Neural progenitor cell (in vitro differentiated cells): Measurements from ENCODE around the gene TEX14. TPM values are rescaled to one million over a fixed set of nuclear protein-coding genes. Genes with fewer than 3 reads are reported as not detected.
"Not testable (repeated sequence)": the region's sequence is repeated elsewhere in the genome, so short reads cannot be mapped to it uniquely, and the experiment has no call there.

Experiments
- DNase-seq: peaks from one replicate; pipeline ENCODE4 v3.0.0-alpha.2; 2016; ENCODE audit warnings: low spot score
- H2AFZ ChIP-seq: fragments of 200-600 bp; sonication (generic); replicated peaks from 2 replicates; pipeline ENCODE4 v1.6.1; 2016; ENCODE audit warnings: antibody characterized with exemption
- H3F3A ChIP-seq: fragments of 200-600 bp; sonication (generic); 2 replicates; pipeline ENCODE4 v1.6.1; 2016; ENCODE audit warnings: antibody characterized with exemption, low read depth
- H3K27ac ChIP-seq: fragments of 200-600 bp; sonication (generic); 2 replicates; pipeline ENCODE4 v1.5.1; 2016; ENCODE audit warnings: mild to moderate bottlenecking
- H3K27me3 ChIP-seq: fragments of 200-600 bp; sonication (generic); 2 replicates; pipeline ENCODE4 v1.6.1; 2016; ENCODE audit warnings: mild to moderate bottlenecking, moderate library complexity
- H3K36me3 ChIP-seq: fragments of 200-600 bp; sonication (generic); 2 replicates; pipeline ENCODE4 v1.5.1; 2016
- H3K4me1 ChIP-seq: fragments of 200-600 bp; sonication (generic); 2 replicates; pipeline ENCODE4 v1.6.1; 2016; ENCODE audit warnings: mixed run types
- H3K4me2 ChIP-seq: fragments of 200-600 bp; sonication (generic); 2 replicates; pipeline ENCODE4 v1.6.1; 2016
- H3K4me3 ChIP-seq: fragments of 200-600 bp; sonication (generic); 2 replicates; pipeline ENCODE4 v1.5.1; 2016
- H3K79me2 ChIP-seq: fragments of 200-600 bp; sonication (generic); 2 replicates; pipeline ENCODE4 v1.6.1; 2016; ENCODE audit warnings: low read depth
- H3K9ac ChIP-seq: fragments of 200-600 bp; sonication (generic); 2 replicates; pipeline ENCODE4 v1.6.1; 2016
- H3K9me3 ChIP-seq: fragments of 200-600 bp; sonication (generic); 2 replicates; pipeline ENCODE4 v1.5.1; 2016; ENCODE audit warnings: low read depth
- H4K20me1 ChIP-seq: fragments of 200-600 bp; sonication (generic); 2 replicates; pipeline ENCODE4 v1.6.1; 2016; ENCODE audit warnings: low read depth
- H3K27ac Mint-ChIP-seq: 3 replicates; pipeline ENCODE4 v1.8.0; 2021; ENCODE audit warnings: mixed read lengths
- H3K27me3 Mint-ChIP-seq: 2 replicates; pipeline ENCODE4 v1.8.0; 2022; ENCODE audit warnings: low read depth, mild to moderate bottlenecking, inconsistent platforms, moderate library complexity, mixed read lengths; ENCODE audit not compliant: insufficient read depth
- H3K36me3 Mint-ChIP-seq: 3 replicates; pipeline ENCODE4 v1.8.0; 2021; ENCODE audit warnings: mixed read lengths
- H3K4me1 Mint-ChIP-seq: 3 replicates; pipeline ENCODE4 v1.8.0; 2021; ENCODE audit warnings: mixed read lengths
- H3K4me3 Mint-ChIP-seq: 3 replicates; pipeline ENCODE4 v1.8.0; 2021; ENCODE audit warnings: mild to moderate bottlenecking, moderate library complexity, mixed read lengths
- H3K9me3 Mint-ChIP-seq: 3 replicates; pipeline ENCODE4 v1.8.0; 2020; ENCODE audit warnings: mixed read lengths
- EZH2 ChIP-seq: fragments of 200-600 bp; sonication (generic); IDR thresholded peaks from 2 replicates; pipeline ENCODE4 v1.6.1; 2017; ENCODE audit warnings: antibody characterized with exemption, mild to moderate bottlenecking, moderate library complexity
- EZH2phosphoT487 ChIP-seq: fragments of 200-600 bp; sonication (generic); IDR thresholded peaks from 2 replicates; pipeline ENCODE4 v1.6.1; 2017; ENCODE audit warnings: antibody characterized with exemption
- total RNA-seq: library from RNA; depleted of rRNA; stranded (reverse); fragments of >200 nt; gene quantifications from 2 replicates; pipeline ENCODE4 v1.2.3, GENCODE V29; 2015; ENCODE audit warnings: low replicate concordance
- TF ChIP-seq, protein P1 (sequence below): fragments of 200-600 bp; sonication (generic); IDR thresholded peaks from 2 replicates; pipeline ENCODE4 v1.5.1; 2017; ENCODE audit warnings: antibody characterized with exemption, mild to moderate bottlenecking

The TEX14 gene
- total RNA-seq, 1 donor from 2014 or later: 0.09 TPM

DNA sequence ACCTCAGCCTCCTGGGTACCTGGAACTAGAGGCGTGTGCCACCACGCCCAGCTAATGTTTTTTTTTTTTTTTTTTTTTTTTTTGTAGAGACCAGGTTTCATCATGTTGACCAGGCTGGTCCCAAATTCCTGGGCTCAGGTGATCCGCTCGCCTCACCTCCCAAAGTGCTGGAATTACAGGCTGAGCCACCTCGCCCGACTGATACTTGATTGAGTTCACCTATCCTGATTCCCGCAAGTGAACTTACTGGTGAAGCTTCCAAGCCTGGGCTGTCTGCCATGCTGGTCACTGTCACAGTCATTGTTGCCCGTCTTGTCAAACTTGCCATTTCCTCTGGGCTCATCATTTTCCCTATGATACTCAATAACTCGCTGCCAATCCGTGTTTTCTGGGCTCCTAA is 106.3 kb downstream of the TEX14 start:
- no peaks in the 10 kb centered on the region for H3K79me2 ChIP-seq
- Mint-ChIP-seq H3K4me3 (no peak overlapping the region), H3K4me1 (peaks cover 3% of the 10 kb centered on the region), H3K27me3 (peaks cover 3% of the 10 kb centered on the region), H3K9me3 (no peaks in the 10 kb centered on the region), H3K36me3 (no peaks in the 10 kb centered on the region), H3K27ac (no peak overlapping the region)
- no peaks in the 10 kb centered on the region for H4K20me1 ChIP-seq
- no peaks in the 10 kb centered on the region for H3F3A ChIP-seq
- no peak overlapping the region for H3K27ac ChIP-seq
- DNase-seq: no peak
- H3K9ac ChIP-seq: no peak overlapping the region
- no peak overlapping the region for H2AFZ ChIP-seq
- no peaks in the 10 kb centered on the region for H3K4me1 ChIP-seq
- no peaks in the 10 kb centered on the region for H3K9me3 ChIP-seq
- no peak overlapping the region for H3K4me3 ChIP-seq
- H3K27me3 ChIP-seq: no peaks in the 10 kb centered on the region
- TF ChIP-seq EZH2: no peak
- TF ChIP-seq, protein P1, sequence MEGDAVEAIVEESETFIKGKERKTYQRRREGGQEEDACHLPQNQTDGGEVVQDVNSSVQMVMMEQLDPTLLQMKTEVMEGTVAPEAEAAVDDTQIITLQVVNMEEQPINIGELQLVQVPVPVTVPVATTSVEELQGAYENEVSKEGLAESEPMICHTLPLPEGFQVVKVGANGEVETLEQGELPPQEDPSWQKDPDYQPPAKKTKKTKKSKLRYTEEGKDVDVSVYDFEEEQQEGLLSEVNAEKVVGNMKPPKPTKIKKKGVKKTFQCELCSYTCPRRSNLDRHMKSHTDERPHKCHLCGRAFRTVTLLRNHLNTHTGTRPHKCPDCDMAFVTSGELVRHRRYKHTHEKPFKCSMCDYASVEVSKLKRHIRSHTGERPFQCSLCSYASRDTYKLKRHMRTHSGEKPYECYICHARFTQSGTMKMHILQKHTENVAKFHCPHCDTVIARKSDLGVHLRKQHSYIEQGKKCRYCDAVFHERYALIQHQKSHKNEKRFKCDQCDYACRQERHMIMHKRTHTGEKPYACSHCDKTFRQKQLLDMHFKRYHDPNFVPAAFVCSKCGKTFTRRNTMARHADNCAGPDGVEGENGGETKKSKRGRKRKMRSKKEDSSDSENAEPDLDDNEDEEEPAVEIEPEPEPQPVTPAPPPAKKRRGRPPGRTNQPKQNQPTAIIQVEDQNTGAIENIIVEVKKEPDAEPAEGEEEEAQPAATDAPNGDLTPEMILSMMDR: no peak
- no peak for TF ChIP-seq EZH2phosphoT487
- no peaks in the 10 kb centered on the region for H3K36me3 ChIP-seq
- no peak overlapping the region for H3K4me2 ChIP-seq

DNA sequence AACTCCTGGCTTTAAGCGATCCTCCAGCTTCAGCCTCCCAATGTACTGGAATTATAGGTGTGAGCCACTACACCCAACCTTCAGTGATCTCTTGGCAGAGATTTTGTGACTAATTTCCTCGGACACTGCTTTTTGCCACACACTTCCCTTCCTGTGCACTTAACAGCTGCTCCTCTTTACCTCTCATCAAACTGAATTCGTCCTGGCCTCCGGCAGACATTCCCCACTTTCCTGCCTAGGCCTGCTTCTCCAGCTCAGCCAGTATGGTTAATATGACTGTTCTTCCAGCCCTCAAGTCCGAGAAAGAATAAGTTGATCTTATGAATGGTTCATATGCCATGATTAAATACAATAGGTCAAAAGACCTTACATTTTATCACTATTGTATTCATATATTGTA is 108.4 kb downstream of the TEX14 start:
- no peak overlapping the region for H3K27ac ChIP-seq

DNA sequence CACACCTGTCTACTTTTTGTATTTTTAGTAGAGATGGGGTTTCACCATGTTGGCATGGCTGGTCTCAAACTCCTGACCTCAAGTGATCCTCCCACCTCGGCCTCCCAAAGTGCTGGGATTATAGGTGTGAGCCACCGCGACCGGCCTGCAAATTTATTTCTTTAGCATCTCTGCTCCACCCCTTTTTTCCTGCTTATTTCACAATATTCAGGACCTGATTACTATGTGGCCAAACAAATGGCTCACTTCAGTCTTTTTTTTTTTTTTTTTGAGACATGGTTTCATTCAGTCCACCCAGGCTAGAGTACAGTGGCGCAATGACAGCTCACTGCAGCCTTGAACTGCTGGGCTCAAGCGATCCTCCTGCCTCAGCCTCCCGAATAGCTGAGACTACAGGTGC is 109.1 kb downstream of the TEX14 start:
- H3K27ac Mint-ChIP-seq, DNase-seq, H3K27me3 ChIP-seq, H2AFZ ChIP-seq, H3K4me1 ChIP-seq, H3K4me3 Mint-ChIP-seq, H3K9me3 ChIP-seq, H3K36me3 ChIP-seq, H3K4me3 ChIP-seq, H3K36me3 Mint-ChIP-seq, H3K4me2 ChIP-seq, H3K9ac ChIP-seq, H3K27ac ChIP-seq, H3K27me3 Mint-ChIP-seq, H3K9me3 Mint-ChIP-seq, H3K4me1 Mint-ChIP-seq, H3F3A ChIP-seq, H4K20me1 ChIP-seq, H3K79me2 ChIP-seq: not testable (repeated sequence)

More for the DNA sequence above, 108.4 kb downstream of the TEX14 start:
- Histone ChIP-seq H3K4me1 (no peaks in the 10 kb centered on the region), H2AFZ (no peak overlapping the region), H3K79me2 (no peaks in the 10 kb centered on the region), H3K9me3 (no peaks in the 10 kb centered on the region), H3K4me2 (no peak overlapping the region), H3K4me3 (no peak overlapping the region), H3K9ac (no peak overlapping the region), H3K36me3 (no peaks in the 10 kb centered on the region), H3K27me3 (no peaks in the 10 kb centered on the region), H4K20me1 (no peaks in the 10 kb centered on the region), H3F3A (no peaks in the 10 kb centered on the region)
- H3K4me3 Mint-ChIP-seq: no peak overlapping the region
- peaks cover 3% of the 10 kb centered on the region for H3K4me1 Mint-ChIP-seq
- TF ChIP-seq, protein P1: no peak
- TF ChIP-seq EZH2 (no peak), EZH2phosphoT487 (no peak)
- no peaks in the 10 kb centered on the region for H3K9me3 Mint-ChIP-seq
- no peak overlapping the region for H3K27ac Mint-ChIP-seq
- no peaks in the 10 kb centered on the region for H3K36me3 Mint-ChIP-seq
- peaks cover 3% of the 10 kb centered on the region for H3K27me3 Mint-ChIP-seq
- no peak for DNase-seq

DNA sequence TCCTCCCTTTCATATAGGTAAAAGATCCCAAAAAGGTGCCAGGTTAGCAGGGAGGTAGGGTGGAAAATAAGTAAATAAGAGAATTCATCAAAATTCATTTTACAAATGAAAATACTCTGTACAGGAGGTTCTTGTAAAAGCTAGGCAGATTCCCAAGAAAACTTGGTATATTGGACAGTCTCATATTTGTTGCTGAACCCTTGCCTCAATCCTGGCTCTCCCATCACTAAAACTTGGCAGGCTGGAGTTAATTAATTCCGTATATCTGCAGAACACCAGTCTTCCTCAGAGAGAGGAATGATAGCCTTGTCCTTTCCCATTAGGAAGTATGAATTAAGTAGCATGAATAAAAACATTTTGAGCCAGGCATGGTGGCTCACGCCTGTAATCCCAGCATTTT is 111.2 kb downstream of the TEX14 start:
- Histone ChIP-seq H3F3A (no peaks in the 10 kb centered on the region), H4K20me1 (no peaks in the 10 kb centered on the region), H3K36me3 (no peaks in the 10 kb centered on the region), H2AFZ (no peak overlapping the region), H3K4me1 (no peaks in the 10 kb centered on the region), H3K4me3 (no peak overlapping the region), H3K9me3 (no peaks in the 10 kb centered on the region), H3K27ac (no peak overlapping the region), H3K4me2 (no peak overlapping the region), H3K27me3 (no peaks in the 10 kb centered on the region), H3K79me2 (no peaks in the 10 kb centered on the region), H3K9ac (no peak overlapping the region)
- Mint-ChIP-seq H3K27me3 (peaks cover 3% of the 10 kb centered on the region), H3K9me3 (no peaks in the 10 kb centered on the region), H3K36me3 (no peaks in the 10 kb centered on the region), H3K27ac (no peak overlapping the region), H3K4me3 (no peak overlapping the region), H3K4me1 (no peaks in the 10 kb centered on the region)
- no peak for DNase-seq
- no peak for TF ChIP-seq EZH2
